GM19351 (cell line): ENCODE results near the gene ARIH1.
"Not testable (repeated sequence)": the region's sequence is repeated elsewhere in the genome, so short reads cannot be mapped to it uniquely, and the experiment has no call there.

Source experiments
- ATAC-seq: cut with Tn5 transposase; IDR thresholded peaks from one replicate; pipeline ENCODE4 v1.9.1; 2021; ENCODE audit warnings: mild to moderate bottlenecking, moderate library complexity; ENCODE audit not compliant: unreplicated experiment

The ARIH1 gene

GRCh38 chr15:72593838-72594237, 119.7 kb downstream of the ARIH1 start:
- no peak for ATAC-seq

- no peak for ATAC-seq
Measured at GRCh38 chr15:72599855-72600464, 125.8 kb downstream of the ARIH1 start.

- ATAC-seq = no peak
Measured at GRCh38 chr15:72604794-72605193, 130.7 kb downstream of the ARIH1 start.

- not testable (repeated sequence) for ATAC-seq
Measured at GRCh38 chr15:72608084-72608483, 134.0 kb downstream of the ARIH1 start.

GRCh38 chr15:72609862-72610261, 135.7 kb downstream of the ARIH1 start:
- no peak for ATAC-seq

GRCh38 chr15:72612324-72612723, 138.2 kb downstream of the ARIH1 start:
- ATAC-seq = not testable (repeated sequence)

- ATAC-seq = no peak
Measured at GRCh38 chr15:72614810-72615532, 140.8 kb downstream of the ARIH1 start.

GRCh38 chr15:72615533-72616233, 141.6 kb downstream of the ARIH1 start:
- ATAC-seq = not testable (repeated sequence)

- ATAC-seq = no peak
Measured at GRCh38 chr15:72616491-72617210, 142.5 kb downstream of the ARIH1 start.

- not testable (repeated sequence) for ATAC-seq
Measured at GRCh38 chr15:72623854-72624253, 149.7 kb downstream of the ARIH1 start.

- not testable (repeated sequence) for ATAC-seq
Measured at GRCh38 chr15:72626153-72626552, 152.0 kb downstream of the ARIH1 start.

GRCh38 chr15:72628249-72629067, 154.3 kb downstream of the ARIH1 start:
- not testable (repeated sequence) for ATAC-seq

- ATAC-seq = not testable (repeated sequence)
Measured at GRCh38 chr15:72629068-72629570, 155.0 kb downstream of the ARIH1 start.

- ATAC-seq = not testable (repeated sequence)
Measured at GRCh38 chr15:72636519-72637282, 162.6 kb downstream of the ARIH1 start.

GRCh38 chr15:72639759-72640483, 165.8 kb downstream of the ARIH1 start:
- ATAC-seq = not testable (repeated sequence)

GRCh38 chr15:72642271-72642670, 168.1 kb downstream of the ARIH1 start:
- ATAC-seq = not testable (repeated sequence)

GRCh38 chr15:72648631-72649253, 174.6 kb downstream of the ARIH1 start:
- ATAC-seq = not testable (repeated sequence)
